GM23338 (cell line): ENCODE data around the gene SLC24A4. TPM values are rescaled to one million over a fixed set of nuclear protein-coding genes. Genes with fewer than 3 reads are reported as not detected.
A peak's percentile ranks its signal among the peaks of the same experiment; 100 is the strongest.

Experiments used
- ATAC-seq: fragments of 200-7000 bp; cut with Tn5 transposase; 3 replicates; pipeline ENCODE4 v1.9.1; 2020
- DNase-seq: peaks from one replicate; pipeline ENCODE4 v3.0.0-alpha.2; 2015; ENCODE audit warnings: low spot score
- H2AFZ ChIP-seq: fragments of 200-600 bp; sonication (generic); 2 replicates; pipeline ENCODE4 v1.8.0; 2016; ENCODE audit warnings: antibody characterized with exemption, mild to moderate bottlenecking, moderate library complexity
- H3F3A ChIP-seq: fragments of 200-600 bp; sonication (generic); replicated peaks from 2 replicates; pipeline ENCODE4 v1.8.0; 2017; ENCODE audit warnings: antibody characterized with exemption, mixed run types, low read depth
- H3K27ac ChIP-seq: fragments of 200-600 bp; sonication (generic); 2 replicates; pipeline ENCODE4 v1.6.1; 2016; ENCODE audit warnings: low read depth
- H3K27me3 ChIP-seq: fragments of 200-600 bp; sonication (generic); 2 replicates; pipeline ENCODE4 v1.8.0; 2016; ENCODE audit warnings: mild to moderate bottlenecking, mixed run types, moderate library complexity; ENCODE audit not compliant: insufficient read depth
- H3K36me3 ChIP-seq: fragments of 200-600 bp; sonication (generic); 2 replicates; pipeline ENCODE4 v1.8.0; 2016; ENCODE audit warnings: mild to moderate bottlenecking; ENCODE audit not compliant: insufficient read depth
- H3K4me1 ChIP-seq: fragments of 200-600 bp; sonication (generic); 2 replicates; pipeline ENCODE4 v1.8.0; 2016; ENCODE audit warnings: mild to moderate bottlenecking, moderate library complexity; ENCODE audit not compliant: insufficient read depth
- H3K4me2 ChIP-seq: fragments of 200-600 bp; sonication (generic); 2 replicates; pipeline ENCODE4 v1.7.1; 2017; ENCODE audit warnings: mixed run types
- H3K4me3 ChIP-seq: fragments of 200-600 bp; sonication (generic); 2 replicates; pipeline ENCODE4 v1.6.1; 2016; ENCODE audit warnings: mixed run types
- H3K79me2 ChIP-seq: fragments of 200-600 bp; sonication (generic); replicated peaks from 2 replicates; pipeline ENCODE4 v1.8.0; 2017; ENCODE audit warnings: mild to moderate bottlenecking; ENCODE audit not compliant: insufficient read depth
- H3K9me2 ChIP-seq: fragments of 200-600 bp; sonication (generic); 2 replicates; pipeline ENCODE4 v1.8.0; 2017; ENCODE audit not compliant: insufficient read depth
- H4K20me1 ChIP-seq: fragments of 200-600 bp; sonication (generic); replicated peaks from 2 replicates; pipeline ENCODE4 v1.8.0; 2017; ENCODE audit warnings: mild to moderate bottlenecking; ENCODE audit not compliant: insufficient read depth
- H3K27ac Mint-ChIP-seq: 2 replicates; pipeline ENCODE4 v1.8.0; 2020; ENCODE audit warnings: inconsistent platforms, mild to moderate bottlenecking, moderate library complexity, mixed read lengths
- H3K27me3 Mint-ChIP-seq: 3 replicates; pipeline ENCODE4 v1.8.0; 2022; ENCODE audit warnings: low read depth, mild to moderate bottlenecking, moderate library complexity, mixed read lengths, inconsistent platforms; ENCODE audit not compliant: insufficient read depth, poor library complexity
- H3K36me3 Mint-ChIP-seq: 3 replicates; pipeline ENCODE4 v1.8.0; 2021; ENCODE audit warnings: low read depth, mild to moderate bottlenecking, inconsistent platforms, moderate library complexity, mixed read lengths
- H3K4me1 Mint-ChIP-seq: 3 replicates; pipeline ENCODE4 v1.8.0; 2020; ENCODE audit warnings: mild to moderate bottlenecking, inconsistent platforms, mixed read lengths
- H3K4me3 Mint-ChIP-seq: 3 replicates; pipeline ENCODE4 v1.8.0; 2021; ENCODE audit warnings: moderate library complexity, mild to moderate bottlenecking, inconsistent platforms, mixed read lengths
- H3K9me3 Mint-ChIP-seq: 3 replicates; pipeline ENCODE4 v1.8.0; 2020; ENCODE audit warnings: moderate library complexity, mild to moderate bottlenecking, inconsistent platforms, mixed read lengths
- CREB1 ChIP-seq: fragments of 250-450 bp; sonication (Bioruptor Pico); IDR thresholded peaks from 2 replicates; pipeline ENCODE4 v1.5.0; 2020; ENCODE audit warnings: low read depth, mild to moderate bottlenecking, moderate library complexity
- EZH2 ChIP-seq: fragments of 200-600 bp; sonication (generic); IDR thresholded peaks from one replicate; pipeline ENCODE4 v1.8.0; 2017; ENCODE audit warnings: antibody characterized with exemption, mild to moderate bottlenecking, low read depth; ENCODE audit not compliant: unreplicated experiment
- EZH2phosphoT487 ChIP-seq: fragments of 200-600 bp; sonication (generic); IDR thresholded peaks from one replicate; pipeline ENCODE4 v1.8.1; 2018; ENCODE audit warnings: antibody characterized with exemption; ENCODE audit not compliant: unreplicated experiment
- JUNB ChIP-seq: IDR thresholded peaks from one replicate; pipeline ENCODE4 v1.6.1; 2016; ENCODE audit warnings: antibody characterized with exemption; ENCODE audit not compliant: unreplicated experiment
- NANOG ChIP-seq: IDR thresholded peaks from 2 replicates; pipeline ENCODE4 v1.6.1; 2016; ENCODE audit warnings: antibody characterized with exemption, borderline replicate concordance
- POLR2AphosphoS5 ChIP-seq: IDR thresholded peaks from 2 replicates; pipeline ENCODE4 v1.6.1; 2016; ENCODE audit warnings: antibody characterized with exemption, low read depth
- STAT1 ChIP-seq: IDR thresholded peaks from one replicate; pipeline ENCODE4 v1.6.1; 2016; ENCODE audit warnings: antibody characterized with exemption; ENCODE audit not compliant: unreplicated experiment
- ZNF114 ChIP-seq: fragments of 250-450 bp; sonication (Bioruptor Pico); IDR thresholded peaks from 2 replicates; pipeline ENCODE4 v1.5.0; 2020; ENCODE audit warnings: mild to moderate bottlenecking, moderate library complexity
- ZNF331 ChIP-seq: fragments of 250-450 bp; sonication (Bioruptor Pico); IDR thresholded peaks from 2 replicates; pipeline ENCODE4 v1.5.0; 2020; ENCODE audit warnings: low read depth, mild to moderate bottlenecking, moderate library complexity
- polyA plus RNA-seq: library from polyadenylated mRNA; unstranded; fragments of >200 nt; fragmentation: Nextera tagmentation; extraction: Ambion mirVana; gene quantifications from 2 replicates; pipeline ENCODE4 v1.2.1, GENCODE V29; 2016
- total RNA-seq: library from RNA; depleted of rRNA; stranded (reverse); fragments of >200 nt; shearing (Covaris generic); gene quantifications from 2 replicates; pipeline ENCODE4 v1.2.3, GENCODE V29; 2014
- TF ChIP-seq, protein P1 (sequence below): IDR thresholded peaks from one replicate; pipeline ENCODE4 v1.6.1; 2018; ENCODE audit warnings: antibody characterized with exemption; ENCODE audit not compliant: unreplicated experiment
- TF ChIP-seq, protein P2 (sequence below): IDR thresholded peaks from 2 replicates; pipeline ENCODE4 v1.6.1; 2016; ENCODE audit warnings: antibody characterized with exemption

SLC24A4 gene
- total and polyA plus RNA-seq, 2 experiments from 2014 or later, result 0.06 to 0.38 TPM

- TF ChIP-seq, protein P1, sequence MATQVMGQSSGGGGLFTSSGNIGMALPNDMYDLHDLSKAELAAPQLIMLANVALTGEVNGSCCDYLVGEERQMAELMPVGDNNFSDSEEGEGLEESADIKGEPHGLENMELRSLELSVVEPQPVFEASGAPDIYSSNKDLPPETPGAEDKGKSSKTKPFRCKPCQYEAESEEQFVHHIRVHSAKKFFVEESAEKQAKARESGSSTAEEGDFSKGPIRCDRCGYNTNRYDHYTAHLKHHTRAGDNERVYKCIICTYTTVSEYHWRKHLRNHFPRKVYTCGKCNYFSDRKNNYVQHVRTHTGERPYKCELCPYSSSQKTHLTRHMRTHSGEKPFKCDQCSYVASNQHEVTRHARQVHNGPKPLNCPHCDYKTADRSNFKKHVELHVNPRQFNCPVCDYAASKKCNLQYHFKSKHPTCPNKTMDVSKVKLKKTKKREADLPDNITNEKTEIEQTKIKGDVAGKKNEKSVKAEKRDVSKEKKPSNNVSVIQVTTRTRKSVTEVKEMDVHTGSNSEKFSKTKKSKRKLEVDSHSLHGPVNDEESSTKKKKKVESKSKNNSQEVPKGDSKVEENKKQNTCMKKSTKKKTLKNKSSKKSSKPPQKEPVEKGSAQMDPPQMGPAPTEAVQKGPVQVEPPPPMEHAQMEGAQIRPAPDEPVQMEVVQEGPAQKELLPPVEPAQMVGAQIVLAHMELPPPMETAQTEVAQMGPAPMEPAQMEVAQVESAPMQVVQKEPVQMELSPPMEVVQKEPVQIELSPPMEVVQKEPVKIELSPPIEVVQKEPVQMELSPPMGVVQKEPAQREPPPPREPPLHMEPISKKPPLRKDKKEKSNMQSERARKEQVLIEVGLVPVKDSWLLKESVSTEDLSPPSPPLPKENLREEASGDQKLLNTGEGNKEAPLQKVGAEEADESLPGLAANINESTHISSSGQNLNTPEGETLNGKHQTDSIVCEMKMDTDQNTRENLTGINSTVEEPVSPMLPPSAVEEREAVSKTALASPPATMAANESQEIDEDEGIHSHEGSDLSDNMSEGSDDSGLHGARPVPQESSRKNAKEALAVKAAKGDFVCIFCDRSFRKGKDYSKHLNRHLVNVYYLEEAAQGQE, result no peak
- no peak for TF ChIP-seq ZNF331 (CRISPR knock-in tag)
- no peak for TF ChIP-seq ZNF114 (CRISPR knock-in tag)
These were observed 75.1 kb downstream of the SLC24A4 start (continued) for GRCh38 chr14:92397953-92398564.

DNA sequence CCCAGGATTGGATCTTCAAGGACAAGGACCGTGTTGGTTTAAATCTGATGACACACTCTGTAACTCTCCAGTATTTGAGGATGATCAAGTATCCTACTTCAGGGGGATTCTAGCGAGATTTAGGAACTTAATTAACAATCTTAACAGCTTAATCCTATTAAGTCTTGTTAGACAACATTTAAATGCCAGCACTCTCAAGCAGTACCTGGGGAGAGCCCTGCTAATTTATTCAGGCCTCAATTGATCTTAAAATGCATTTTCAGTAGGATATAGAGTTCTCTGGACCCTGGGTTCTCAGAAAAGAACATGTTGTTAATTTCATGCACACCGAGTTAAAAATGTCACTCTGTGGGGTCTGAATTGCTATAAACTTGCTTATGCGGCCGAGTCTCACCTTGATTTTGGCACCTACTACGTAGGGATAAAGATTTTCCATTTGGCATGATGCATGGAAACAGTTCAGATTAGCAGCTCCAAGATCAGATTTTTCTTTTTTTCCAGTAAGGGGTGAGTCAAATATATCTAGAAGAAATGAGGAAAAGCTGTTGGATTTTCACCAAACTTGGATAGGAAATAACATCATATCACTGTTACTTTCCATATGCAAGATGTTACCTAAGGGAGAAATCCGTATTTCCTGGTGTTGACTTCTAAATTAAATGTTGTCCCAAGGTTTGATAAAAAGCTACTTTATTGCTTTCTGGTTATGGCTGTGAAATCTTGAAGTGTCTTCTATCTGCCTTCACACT lies 76.1 kb downstream of the SLC24A4 start:
- H3K36me3 ChIP-seq, result no peaks in the 10 kb centered on the region
- Mint-ChIP-seq H3K27me3 (no peaks in the 10 kb centered on the region), H3K4me1 (peaks cover 46% of the 10 kb centered on the region)

DNA sequence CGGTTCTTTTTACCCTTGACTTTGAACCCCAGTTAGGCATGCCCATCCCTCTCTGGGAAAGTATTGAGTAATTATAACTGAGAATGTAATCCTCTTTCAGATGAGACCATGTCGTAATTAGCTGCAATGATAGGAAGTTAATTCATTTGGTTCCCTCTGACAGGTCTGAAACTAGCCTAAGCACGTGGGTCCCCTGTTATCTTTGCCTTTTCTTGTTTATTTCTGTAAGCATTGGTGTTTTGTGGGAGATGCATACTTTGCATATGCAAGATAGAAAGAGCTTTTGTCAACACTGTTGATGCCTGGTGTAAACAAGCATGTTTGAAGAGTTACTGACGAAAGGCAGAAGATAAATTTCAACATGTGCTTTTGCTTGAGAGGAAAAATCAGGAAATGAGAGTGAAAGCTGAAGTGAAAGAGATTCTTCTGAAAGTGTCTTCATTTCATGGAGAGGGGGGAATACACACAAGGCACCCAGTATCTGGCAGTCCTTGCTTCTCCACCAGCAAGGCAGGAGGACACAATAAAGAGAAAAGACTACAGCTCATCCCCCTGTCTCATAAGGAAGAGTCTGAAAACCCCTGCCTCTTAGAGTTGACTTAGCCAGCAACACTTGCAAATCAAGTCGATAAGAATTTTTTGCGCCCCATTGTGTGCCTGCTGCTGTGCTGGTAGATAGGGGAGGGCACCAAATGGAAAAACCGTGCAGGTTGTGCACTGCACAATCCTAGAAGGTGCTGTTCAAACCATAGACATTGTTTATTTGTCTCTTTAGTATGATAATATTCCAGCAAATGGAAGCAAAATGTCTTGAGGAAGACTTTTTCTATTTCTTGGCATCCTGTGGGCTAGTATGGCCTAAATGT lies 77.8 kb downstream of the SLC24A4 start:
- Histone ChIP-seq H3K4me2 (0 out of 2 replicates have a peak overlapping the region, but pooled peaks have one; percentile 1), H3K4me3 (no peak overlapping the region), H4K20me1 (no peaks in the 10 kb centered on the region), H3K27me3 (no peaks in the 10 kb centered on the region), H3K27ac (no peak overlapping the region), H3K4me1 (peaks cover 41% of the 10 kb centered on the region), H2AFZ (peak overlapping the region; percentile 82), H3K9me2 (no peaks in the 10 kb centered on the region), H3K36me3 (no peaks in the 10 kb centered on the region; the same call in 1 of the 2 replicates), H3F3A (no peaks in the 10 kb centered on the region), H3K79me2 (no peaks in the 10 kb centered on the region)
- Mint-ChIP-seq H3K27ac (no peak overlapping the region), H3K36me3 (peaks cover 11% of the 10 kb centered on the region; the same call in 2 of the 3 replicates), H3K9me3 (peaks cover 12% of the 10 kb centered on the region), H3K4me1 (peaks cover 50% of the 10 kb centered on the region), H3K27me3 (no peaks in the 10 kb centered on the region), H3K4me3 (no peak overlapping the region)
- ATAC-seq (no peak), DNase-seq (no peak)
- TF ChIP-seq ZNF114 (CRISPR knock-in tag) (no peak), EZH2 (no peak), POLR2AphosphoS5 (no peak), EZH2phosphoT487 (no peak), ZNF331 (CRISPR knock-in tag) (no peak), STAT1 (no peak), NANOG (no peak)
- TF ChIP-seq, protein P1, result no peak
- TF ChIP-seq, protein P2, sequence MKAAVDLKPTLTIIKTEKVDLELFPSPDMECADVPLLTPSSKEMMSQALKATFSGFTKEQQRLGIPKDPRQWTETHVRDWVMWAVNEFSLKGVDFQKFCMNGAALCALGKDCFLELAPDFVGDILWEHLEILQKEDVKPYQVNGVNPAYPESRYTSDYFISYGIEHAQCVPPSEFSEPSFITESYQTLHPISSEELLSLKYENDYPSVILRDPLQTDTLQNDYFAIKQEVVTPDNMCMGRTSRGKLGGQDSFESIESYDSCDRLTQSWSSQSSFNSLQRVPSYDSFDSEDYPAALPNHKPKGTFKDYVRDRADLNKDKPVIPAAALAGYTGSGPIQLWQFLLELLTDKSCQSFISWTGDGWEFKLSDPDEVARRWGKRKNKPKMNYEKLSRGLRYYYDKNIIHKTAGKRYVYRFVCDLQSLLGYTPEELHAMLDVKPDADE, result no peak

More for the DNA sequence above, 76.1 kb downstream of the SLC24A4 start:
- Histone ChIP-seq H3K27me3 (no peaks in the 10 kb centered on the region), H4K20me1 (no peaks in the 10 kb centered on the region), H3K4me3 (no peak overlapping the region), H3F3A (no peaks in the 10 kb centered on the region), H3K4me1 (peaks cover 36% of the 10 kb centered on the region), H3K9me2 (no peaks in the 10 kb centered on the region), H3K79me2 (no peaks in the 10 kb centered on the region), H3K27ac (no peak overlapping the region), H3K4me2 (no peak overlapping the region), H2AFZ (no peak overlapping the region)
- Mint-ChIP-seq H3K4me3 (no peak overlapping the region), H3K9me3 (peaks cover 3% of the 10 kb centered on the region; the same call in 2 of the 3 replicates), H3K27ac (no peak overlapping the region), H3K36me3 (peaks cover 3% of the 10 kb centered on the region; the same call in 1 of the 3 replicates)
- DNase-seq (no peak), ATAC-seq (no peak)
- TF ChIP-seq EZH2 (no peak), ZNF331 (CRISPR knock-in tag) (no peak), NANOG (no peak), CREB1 (CRISPR knock-in tag) (no peak), JUNB (no peak)
